Measurements from ENCODE around the gene RALGAPA2. TPM values are rescaled to one million over a fixed set of nuclear protein-coding genes. Genes with fewer than 3 reads are reported as not detected.

Gene RALGAPA2
- polyA plus RNA-seq, 1 of the 3 experiments (the other 2 are of a cell fraction), result 1.0 TPM

GRCh38 chr20:20447196-20447595 is 265.2 kb downstream of the RALGAPA2 start (continued):
- TF ChIP-seq CTCF (IDR thresholded peaks at IDR 0.05), result no peak
- no peak for TF ChIP-seq GATA2 (CRISPR knock-in tag; IDR thresholded peaks at IDR 0.05)
- no peak for TF ChIP-seq RFX5 (IDR thresholded peaks at IDR 0.05; ENCODE audit: low read length)
- no peak for TF ChIP-seq GABPA (IDR thresholded peaks at IDR 0.05; ENCODE audit: low read depth)
- no peak for TF ChIP-seq CHD2 (IDR thresholded peaks at IDR 0.05; ENCODE audit: low read length, partially characterized antibody)

- ChIA-PET CTCF (no interaction called here), POLR2A (no interaction called here)
- Histone ChIP-seq H2AFZ (ENCODE audit: low read depth) (no peak overlapping the region), H3K4me1 (ENCODE audit: control insufficient read depth in 1 of 2, insufficient read depth in 2 of 2, low read depth in 1 of 2, low read length in 1 of 2) (peaks cover 0 to 15% of the 10 kb centered on the region in 2 experiments; a peak in 2 of 4 replicates), H4K20me1 (ENCODE audit: insufficient read depth) (no peaks in the 10 kb centered on the region), H3K27ac (ENCODE audit: low read depth in 2 of 2, low read length in 1 of 2) (no peak overlapping the region), H3K9me2 (no peaks in the 10 kb centered on the region), H3K9me3 (no peaks in the 10 kb centered on the region), H3K4me3 (ENCODE audit: low read depth in 2 of 2, low read length in 1 of 2) (no peak overlapping the region), H3K9ac (no peak overlapping the region), H3K27me3 (ENCODE audit: insufficient read depth) (no peaks in the 10 kb centered on the region), H3K4me2 (no peak overlapping the region), H3F3A (replicated peaks; ENCODE audit: insufficient read depth) (no peaks in the 10 kb centered on the region), H3K79me2 (ENCODE audit: insufficient read depth) (no peaks in the 10 kb centered on the region), H3K36me3 (replicated peaks in 1 of 2; ENCODE audit: control insufficient read depth in 1 of 2, insufficient read depth in 2 of 2, low read length in 1 of 2) (no peaks in the 10 kb centered on the region)
- 91% methylated on average over 5 of the region's 5 CpGs for WGBS (ENCODE audit: low lambda C conversion rate)
- TF ChIP-seq RAD21 (IDR thresholded peaks at IDR 0.05; ENCODE audit: low read length), result no peak
- TF ChIP-seq ZBTB33 (IDR thresholded peaks at IDR 0.05; ENCODE audit: borderline replicate concordance, low read depth), result no peak
- DNase-seq, result no peak
These were observed 265.9 kb downstream of the RALGAPA2 start for GRCh38 chr20:20446425-20447015.

- ChIA-PET POLR2A (no interaction called here), CTCF (no interaction called here)
- H3K4me2 ChIP-seq, result no peak overlapping the region
- no peaks in the 10 kb centered on the region for H3K27me3 ChIP-seq (ENCODE audit: insufficient read depth)
- no peaks in the 10 kb centered on the region for H3K9me3 ChIP-seq
- no peaks in the 10 kb centered on the region for H4K20me1 ChIP-seq (ENCODE audit: insufficient read depth)
- H3K36me3 ChIP-seq (replicated peaks in 1 of 2; ENCODE audit: control insufficient read depth in 1 of 2, insufficient read depth in 2 of 2, low read length in 1 of 2), result no peaks in the 10 kb centered on the region
- peaks cover 0 to 15% of the 10 kb centered on the region in 2 experiments; a peak in 2 of 4 replicates for H3K4me1 ChIP-seq (ENCODE audit: control insufficient read depth in 1 of 2, insufficient read depth in 2 of 2, low read depth in 1 of 2, low read length in 1 of 2)
- no peak overlapping the region for H3K4me3 ChIP-seq (ENCODE audit: low read depth in 2 of 2, low read length in 1 of 2)
- no peak overlapping the region for H3K9ac ChIP-seq
- TF ChIP-seq RCOR1 (IDR thresholded peaks at IDR 0.05; ENCODE audit: low read length) (no peak), FOXJ3 (CRISPR knock-in tag; IDR thresholded peaks at IDR 0.05) (no peak), EZH2phosphoT487 (IDR thresholded peaks at IDR 0.05; ENCODE audit: borderline replicate concordance, low read depth) (no peak), ELF1 (IDR thresholded peaks at IDR 0.05) (no peak), NRF1 (IDR thresholded peaks at IDR 0.05; ENCODE audit: low read depth, low read length) (no peak), GATA2 (CRISPR knock-in tag; IDR thresholded peaks at IDR 0.05) (no peak), RXRA (IDR thresholded peaks at IDR 0.05; ENCODE audit: borderline replicate concordance, low read depth) (no peak), POLR2AphosphoS5 (IDR thresholded peaks at IDR 0.05; ENCODE audit: low read depth, low read length) (no peak), USF2 (IDR thresholded peaks at IDR 0.05; ENCODE audit: borderline replicate concordance, low read depth, low read length) (no peak), SMC3 (IDR thresholded peaks at IDR 0.05; ENCODE audit: low read depth, low read length) (no peak), MEF2A (IDR thresholded peaks at IDR 0.05; ENCODE audit: borderline replicate concordance, low read depth) (no peak), NFIC (IDR thresholded peaks at IDR 0.05; ENCODE audit: borderline replicate concordance) (no peak), GABPA (IDR thresholded peaks at IDR 0.05; ENCODE audit: low read depth) (no peak), TAF1 (IDR thresholded peaks at IDR 0.05; ENCODE audit: borderline replicate concordance, low read depth, low read length) (no peak), PBX3 (IDR thresholded peaks at IDR 0.05) (no peak), TCF12 (IDR thresholded peaks at IDR 0.05) (no peak), RAD21 (IDR thresholded peaks at IDR 0.05; ENCODE audit: low read length) (no peak)
- no peaks in the 10 kb centered on the region for H3F3A ChIP-seq (replicated peaks; ENCODE audit: insufficient read depth)
- H2AFZ ChIP-seq (ENCODE audit: low read depth), result no peak overlapping the region
- H3K79me2 ChIP-seq (ENCODE audit: insufficient read depth), result no peaks in the 10 kb centered on the region
- no peaks in the 10 kb centered on the region for H3K9me2 ChIP-seq
- DNase-seq, result no peak
- H3K27ac ChIP-seq (ENCODE audit: low read depth in 2 of 2, low read length in 1 of 2), result no peak overlapping the region
These were observed 266.4 kb downstream of the RALGAPA2 start for GRCh38 chr20:20446001-20446400.
